PC-3 (cell line): ENCODE data around the gene MGP. TPM values are rescaled to one million over a fixed set of nuclear protein-coding genes. Genes with fewer than 3 reads are reported as not detected.

ENCODE experiments used
- ATAC-seq: fragments of 200-7000 bp; cut with Tn5 transposase; 2 replicates; pipeline ENCODE4 v1.9.1; 2020; ENCODE audit warnings: mild to moderate bottlenecking, moderate library complexity
- BruUV-seq: library from RNA; stranded (reverse); fragments of 400-500 nt; replicated peaks from 2 replicates; lab custom pipeline; 2021; lab: Mats Ljungman, UMichigan
- CTCF ChIA-PET: fragments of 300-600 bp; sonication (Branson Sonifier 250); formaldehyde crosslinking; loops from one replicate; lab custom pipeline; 2022; ENCODE audit warnings: antibody characterized with exemption; lab: Charles Lee
- POLR2A ChIA-PET: fragments of 300-600 bp; sonication (Branson Sonifier 250); formaldehyde crosslinking; loops from one replicate; lab custom pipeline; 2022; ENCODE audit warnings: antibody characterized with exemption; ENCODE audit not compliant: unreplicated experiment; lab: Charles Lee
- DNase-seq: peaks from one replicate; pipeline ENCODE4 v3.0.0-alpha.2; 2015
- H2AFZ ChIP-seq: fragments of 300-600 bp; sonication (generic); 2 replicates; pipeline ENCODE4 v1.6.0; 2016; ENCODE audit warnings: antibody characterized with exemption, low read length
- H3F3A ChIP-seq: fragments of 300-600 bp; sonication (generic); one replicate; pipeline ENCODE4 v1.6.0; 2017; ENCODE audit warnings: antibody characterized with exemption, low read length, control low read depth, mild to moderate bottlenecking; ENCODE audit not compliant: unreplicated experiment
- H3K27ac ChIP-seq: fragments of 300-600 bp; sonication (generic); 2 replicates; pipeline ENCODE4 v1.5.1; 2016; ENCODE audit warnings: mild to moderate bottlenecking, low read length
- H3K27me3 ChIP-seq: fragments of 300-600 bp; sonication (generic); 2 replicates; pipeline ENCODE4 v1.6.1; 2016; ENCODE audit warnings: low read length, mixed read lengths
- H3K36me3 ChIP-seq: fragments of 300-600 bp; sonication (generic); 2 replicates; pipeline ENCODE4 v1.6.1; 2016; ENCODE audit warnings: low read depth, mixed run types, low read length, mixed read lengths
- H3K4me1 ChIP-seq: fragments of 300-600 bp; sonication (generic); 2 replicates; pipeline ENCODE4 v1.5.1; 2016; ENCODE audit warnings: low read length; ENCODE audit not compliant: insufficient read depth
- H3K4me2 ChIP-seq: fragments of 300-600 bp; sonication (generic); 2 replicates; pipeline ENCODE4 v1.6.0; 2016; ENCODE audit warnings: low read length
- H3K4me3 ChIP-seq: fragments of 300-600 bp; sonication (generic); 2 replicates; pipeline ENCODE4 v1.5.1; 2016; ENCODE audit warnings: mild to moderate bottlenecking, low read length, mixed read lengths
- H3K79me2 ChIP-seq: fragments of 300-600 bp; sonication (generic); 2 replicates; pipeline ENCODE4 v1.6.1; 2017; ENCODE audit warnings: low read length, mixed read lengths
- H3K9ac ChIP-seq: fragments of 300-600 bp; sonication (generic); 2 replicates; pipeline ENCODE4 v1.6.0; 2016; ENCODE audit warnings: mild to moderate bottlenecking, low read length
- H3K9me2 ChIP-seq: fragments of 300-600 bp; sonication (generic); replicated peaks from 2 replicates; pipeline ENCODE4 v1.6.1; 2016; ENCODE audit warnings: mixed run types, low read length, mixed read lengths
- H3K9me3 ChIP-seq: fragments of 300-600 bp; sonication (generic); 2 replicates; pipeline ENCODE4 v1.6.1; 2016; ENCODE audit warnings: low read length, mixed read lengths
- H4K20me1 ChIP-seq: fragments of 300-600 bp; sonication (generic); 2 replicates; pipeline ENCODE4 v1.6.1; 2016; ENCODE audit warnings: low read length, mixed read lengths
- EZH2 ChIP-seq: fragments of 300-600 bp; sonication (generic); IDR thresholded peaks from one replicate; pipeline ENCODE4 v1.6.1; 2017; ENCODE audit warnings: antibody characterized with exemption, mild to moderate bottlenecking, low read length; ENCODE audit not compliant: unreplicated experiment
- EZH2phosphoT487 ChIP-seq: fragments of 300-600 bp; sonication (generic); IDR thresholded peaks from 2 replicates; pipeline ENCODE4 v1.6.1; 2018; ENCODE audit warnings: mild to moderate bottlenecking, antibody characterized with exemption, low read length, borderline replicate concordance
- intact Hi-C: fragments of 100-400 bp; cut with micrococcal nuclease; formaldehyde crosslinking; loops from 2 replicates; pipeline ENCODE4 v1.9.0; 2023
- total RNA-seq: library from RNA; depleted of rRNA; stranded (reverse); fragments of >200 nt; gene quantifications from 2 replicates; pipeline ENCODE4 v1.2.3, GENCODE V29; 2014
- TF ChIP-seq, protein P1 (sequence below): fragments of 300-600 bp; sonication (generic); conservative IDR thresholded peaks from 2 replicates; pipeline ENCODE4 v1.5.1; 2017; ENCODE audit warnings: antibody characterized with exemption, low read depth, mild to moderate bottlenecking, low read length

Gene MGP
- total RNA-seq, 1 experiment from 2014 or later: 0.22 TPM

DNA sequence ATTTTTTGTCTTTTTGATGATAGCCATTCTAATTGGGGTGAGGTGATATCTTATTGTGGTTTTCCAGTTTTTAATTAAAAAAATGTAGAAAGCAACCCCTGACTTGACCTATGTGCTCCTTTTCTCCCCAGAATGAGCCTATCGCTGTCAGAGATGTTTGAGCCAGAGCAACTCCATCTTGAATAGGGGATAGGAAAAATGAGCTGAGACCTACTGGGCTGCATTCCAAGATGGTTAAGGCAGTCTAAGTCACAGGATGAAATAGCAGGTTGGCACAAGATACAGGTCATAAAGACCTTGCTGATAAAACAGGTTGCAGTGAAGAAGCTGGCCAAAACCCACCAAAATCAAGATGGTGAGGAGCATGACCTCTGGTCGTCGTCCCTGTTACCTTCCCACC, 38.9 kb upstream of the MGP start:
- no TSS peak for BruUV-seq
- H3K27ac ChIP-seq: no peak overlapping the region

DNA sequence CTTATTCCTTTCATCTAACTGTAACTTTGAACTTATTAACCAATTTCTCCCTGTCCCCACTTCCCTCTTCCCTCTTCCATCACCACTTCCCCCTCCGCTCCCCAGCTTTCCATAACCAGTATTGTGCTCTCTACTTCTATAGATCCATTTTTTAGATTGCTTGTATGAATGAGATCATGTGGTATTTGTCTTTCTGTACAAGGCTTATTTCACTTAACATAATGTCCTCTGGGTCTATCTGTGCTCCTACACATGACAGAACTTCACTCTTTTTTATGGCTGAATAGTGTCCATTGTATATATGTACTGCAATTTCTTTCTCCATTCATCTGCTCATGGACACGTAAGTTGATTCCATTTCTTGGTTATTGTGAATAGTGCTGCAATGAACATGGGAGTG, 38.3 kb upstream of the MGP start:
- no peak for ATAC-seq
- Histone ChIP-seq H3K9me2 (no peaks in the 10 kb centered on the region), H3K4me3 (no peak overlapping the region), H3F3A (no peaks in the 10 kb centered on the region), H3K79me2 (no peaks in the 10 kb centered on the region), H2AFZ (no peak overlapping the region), H4K20me1 (no peaks in the 10 kb centered on the region), H3K27ac (no peak overlapping the region), H3K9me3 (no peaks in the 10 kb centered on the region), H3K36me3 (no peaks in the 10 kb centered on the region), H3K4me2 (no peak overlapping the region), H3K9ac (no peak overlapping the region), H3K27me3 (no peaks in the 10 kb centered on the region), H3K4me1 (peaks cover 8% of the 10 kb centered on the region)
- ChIA-PET POLR2A (no interaction called here), CTCF (no interaction called here)
- DNase-seq: no peak
- intact Hi-C loops: no loop called here
- BruUV-seq: no TSS peak
- TF ChIP-seq EZH2 (no peak), EZH2phosphoT487 (no peak)
- TF ChIP-seq, protein P1, sequence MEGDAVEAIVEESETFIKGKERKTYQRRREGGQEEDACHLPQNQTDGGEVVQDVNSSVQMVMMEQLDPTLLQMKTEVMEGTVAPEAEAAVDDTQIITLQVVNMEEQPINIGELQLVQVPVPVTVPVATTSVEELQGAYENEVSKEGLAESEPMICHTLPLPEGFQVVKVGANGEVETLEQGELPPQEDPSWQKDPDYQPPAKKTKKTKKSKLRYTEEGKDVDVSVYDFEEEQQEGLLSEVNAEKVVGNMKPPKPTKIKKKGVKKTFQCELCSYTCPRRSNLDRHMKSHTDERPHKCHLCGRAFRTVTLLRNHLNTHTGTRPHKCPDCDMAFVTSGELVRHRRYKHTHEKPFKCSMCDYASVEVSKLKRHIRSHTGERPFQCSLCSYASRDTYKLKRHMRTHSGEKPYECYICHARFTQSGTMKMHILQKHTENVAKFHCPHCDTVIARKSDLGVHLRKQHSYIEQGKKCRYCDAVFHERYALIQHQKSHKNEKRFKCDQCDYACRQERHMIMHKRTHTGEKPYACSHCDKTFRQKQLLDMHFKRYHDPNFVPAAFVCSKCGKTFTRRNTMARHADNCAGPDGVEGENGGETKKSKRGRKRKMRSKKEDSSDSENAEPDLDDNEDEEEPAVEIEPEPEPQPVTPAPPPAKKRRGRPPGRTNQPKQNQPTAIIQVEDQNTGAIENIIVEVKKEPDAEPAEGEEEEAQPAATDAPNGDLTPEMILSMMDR: no peak

More for the DNA sequence above, 38.9 kb upstream of the MGP start:
- intact Hi-C loops: no loop called here
- TF ChIP-seq, protein P1: no peak
- TF ChIP-seq EZH2 (no peak), EZH2phosphoT487 (no peak)
- Histone ChIP-seq H3K9me2 (no peaks in the 10 kb centered on the region), H3K4me1 (peaks cover 14% of the 10 kb centered on the region), H2AFZ (no peak overlapping the region), H4K20me1 (no peaks in the 10 kb centered on the region), H3K79me2 (no peaks in the 10 kb centered on the region), H3K4me2 (no peak overlapping the region), H3K9me3 (no peaks in the 10 kb centered on the region), H3K4me3 (no peak overlapping the region), H3K27me3 (no peaks in the 10 kb centered on the region), H3F3A (no peaks in the 10 kb centered on the region), H3K36me3 (no peaks in the 10 kb centered on the region), H3K9ac (no peak overlapping the region)
- DNase-seq (no peak), ATAC-seq (no peak)
- CTCF ChIA-PET: no interaction called here
- POLR2A ChIA-PET: no interaction called here

DNA sequence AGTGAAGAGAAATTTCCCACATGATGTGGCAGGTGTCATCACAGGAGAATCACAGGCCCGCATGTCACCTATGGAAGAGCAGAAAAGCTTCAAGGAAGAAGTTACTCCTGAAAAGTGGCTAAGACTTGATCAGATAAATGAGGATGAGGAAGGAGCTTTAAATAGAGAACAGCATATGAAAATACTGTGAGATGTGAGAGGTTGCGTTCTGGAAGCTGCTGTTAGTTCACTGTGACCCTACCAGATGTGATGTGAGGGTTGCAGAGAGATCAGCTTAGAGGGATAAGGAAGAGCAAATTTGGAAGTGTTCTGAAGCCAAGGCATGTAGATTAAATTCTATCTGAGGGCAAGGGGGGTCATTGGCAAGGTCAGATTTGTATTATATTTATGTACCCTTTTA, 35.6 kb upstream of the MGP start:
- Histone ChIP-seq H3K9me3 (no peaks in the 10 kb centered on the region), H3K27ac (no peak overlapping the region), H2AFZ (no peak overlapping the region), H3K9me2 (no peaks in the 10 kb centered on the region), H3K36me3 (no peaks in the 10 kb centered on the region), H3K27me3 (no peaks in the 10 kb centered on the region), H3K4me3 (no peak overlapping the region), H3K4me2 (no peak overlapping the region), H3F3A (no peaks in the 10 kb centered on the region), H3K9ac (no peak overlapping the region), H3K4me1 (no peaks in the 10 kb centered on the region), H4K20me1 (no peaks in the 10 kb centered on the region), H3K79me2 (no peaks in the 10 kb centered on the region)
- ATAC-seq: no peak
- no peak for TF ChIP-seq EZH2
- TF ChIP-seq, protein P1: no peak
- no peak for TF ChIP-seq EZH2phosphoT487
- BruUV-seq: no TSS peak
- POLR2A ChIA-PET: no interaction called here
- no peak for DNase-seq
- CTCF ChIA-PET: no interaction called here
- intact Hi-C loops: no loop called here
